GM12801 (cell line): ENCODE results near the gene TAF1C.

Experiments used
- CTCF ChIP-seq: IDR thresholded peaks from one replicate; pipeline ENCODE4 v1.5.1; 2011; ENCODE audit warnings: control low read depth; ENCODE audit not compliant: insufficient read length; ENCODE audit errors: extremely low read depth

TAF1C gene

DNA sequence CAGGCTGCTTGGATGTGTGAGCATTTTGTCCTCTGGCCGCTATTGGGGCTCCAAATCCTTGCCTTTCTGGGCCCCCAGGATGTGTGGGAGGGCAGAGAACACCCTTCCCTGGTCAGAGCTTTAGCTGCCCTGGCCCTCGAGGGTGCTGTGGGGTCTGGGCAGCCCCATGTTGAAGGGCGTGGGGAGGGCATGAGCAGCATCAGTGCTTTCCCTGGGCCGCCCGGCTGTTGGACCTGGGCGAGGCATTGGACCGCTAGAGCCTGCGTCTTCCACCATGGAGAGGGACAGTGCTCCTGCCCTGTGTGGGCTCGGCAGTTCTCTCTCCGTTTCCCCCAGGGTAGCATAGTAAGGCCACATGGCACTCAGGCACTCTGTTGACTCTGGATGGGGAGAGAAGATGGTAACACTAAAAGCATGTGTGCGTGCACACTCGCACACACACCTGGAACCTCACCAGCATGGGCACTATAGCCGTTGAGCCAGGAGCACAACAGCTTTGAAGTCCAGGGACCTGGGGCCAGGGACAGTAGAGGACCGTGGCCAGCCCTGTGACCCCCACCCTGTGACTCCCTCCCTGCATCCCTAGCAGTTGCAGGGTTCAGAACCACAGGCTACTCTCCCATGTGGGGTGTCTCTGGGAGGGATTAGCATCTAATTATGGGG is 10.7 kb upstream of the TAF1C start:
- no peak for TF ChIP-seq CTCF

- no peak for TF ChIP-seq CTCF
These were observed 10.0 kb upstream of the TAF1C start for GRCh38 chr16:84196727-84197394.

DNA sequence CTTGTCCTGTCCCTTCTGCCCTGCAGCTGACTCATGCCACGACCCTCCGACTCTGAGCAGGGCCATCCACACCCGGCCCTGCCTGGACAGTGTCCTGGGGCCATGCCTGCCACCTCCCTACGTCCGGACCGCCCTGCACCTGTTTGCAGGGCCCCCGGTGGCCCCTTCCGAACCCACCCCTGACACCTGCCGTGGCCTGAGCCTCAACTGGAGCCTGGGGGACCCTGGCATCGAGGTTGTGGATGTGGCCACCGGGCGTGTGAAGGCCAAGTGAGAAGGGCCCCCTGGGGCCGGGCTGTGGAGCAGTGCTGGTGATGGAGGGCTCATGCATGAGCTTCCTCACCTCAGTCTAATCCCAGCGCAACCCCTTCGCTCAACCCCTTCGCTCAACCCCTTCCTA is 9.2 kb upstream of the TAF1C start:
- no peak for TF ChIP-seq CTCF

GRCh38 chr16:84195201-84196093 is 8.6 kb upstream of the TAF1C start:
- no peak for TF ChIP-seq CTCF

DNA sequence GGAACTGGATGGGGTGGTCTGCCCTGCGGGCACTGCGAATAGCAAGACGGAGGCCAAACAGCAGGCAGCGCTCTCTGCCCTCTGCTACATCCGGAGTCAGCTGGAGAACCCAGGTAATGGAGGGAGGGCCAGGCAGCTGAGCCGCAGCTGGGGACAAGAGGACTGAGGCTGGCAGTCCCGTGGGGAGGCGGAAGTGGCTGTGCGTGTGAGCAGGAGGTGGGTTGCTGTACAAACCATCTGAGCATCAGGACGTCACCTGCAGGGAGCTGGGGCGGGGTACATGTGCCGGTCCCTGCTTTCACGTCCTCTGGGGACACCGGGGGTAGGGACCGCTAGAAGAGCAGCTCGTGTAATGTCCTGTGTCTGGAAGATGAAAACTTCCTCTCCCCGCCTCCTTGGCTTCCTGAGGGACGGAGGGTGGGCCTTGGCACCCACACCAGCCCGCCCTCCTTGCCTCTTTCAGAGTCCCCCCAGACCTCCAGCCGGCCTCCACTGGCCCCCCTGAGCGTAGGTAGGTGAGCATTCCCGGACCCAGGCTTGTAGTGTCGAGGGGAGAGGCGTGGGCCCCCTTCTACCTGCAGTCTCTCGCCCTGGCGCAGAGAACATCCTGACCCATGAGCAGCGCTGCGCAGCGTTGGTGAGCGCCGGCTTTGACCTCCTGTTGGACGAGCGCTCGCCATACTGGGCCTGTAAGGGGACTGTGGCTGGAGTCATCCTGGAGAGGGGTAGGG is 7.8 kb upstream of the TAF1C start:
- no peak for TF ChIP-seq CTCF

- no peak for TF ChIP-seq CTCF
These were observed 7.2 kb upstream of the TAF1C start for GRCh38 chr16:84194018-84194417.

DNA sequence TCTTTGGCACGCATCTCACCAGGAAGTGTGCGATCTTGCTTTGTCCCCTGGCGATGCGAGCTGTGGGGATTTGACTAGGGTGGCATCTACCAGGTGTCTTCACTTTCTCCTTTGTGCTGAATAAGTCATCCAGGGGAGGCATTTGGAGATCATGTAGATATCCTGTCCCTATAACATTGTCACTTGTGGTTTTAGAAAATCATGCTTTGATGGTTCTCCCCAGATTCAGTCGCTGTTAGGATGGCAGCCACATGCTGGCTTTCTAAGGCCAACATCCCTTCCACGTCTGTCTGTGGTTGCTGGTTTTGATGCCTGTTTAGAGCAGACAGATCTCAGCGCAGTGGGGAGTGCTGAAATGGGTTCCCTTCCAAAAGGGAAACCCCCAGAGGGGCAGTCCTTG is 6.6 kb upstream of the TAF1C start:
- TF ChIP-seq CTCF, result no peak
